ENCODE results near the gene WNT9B. TPM values are rescaled to one million over a fixed set of nuclear protein-coding genes. Genes with fewer than 3 reads are reported as not detected.

WNT9B gene
- total RNA-seq, 1 donor from 2014 or later: 0.98 TPM

DNA sequence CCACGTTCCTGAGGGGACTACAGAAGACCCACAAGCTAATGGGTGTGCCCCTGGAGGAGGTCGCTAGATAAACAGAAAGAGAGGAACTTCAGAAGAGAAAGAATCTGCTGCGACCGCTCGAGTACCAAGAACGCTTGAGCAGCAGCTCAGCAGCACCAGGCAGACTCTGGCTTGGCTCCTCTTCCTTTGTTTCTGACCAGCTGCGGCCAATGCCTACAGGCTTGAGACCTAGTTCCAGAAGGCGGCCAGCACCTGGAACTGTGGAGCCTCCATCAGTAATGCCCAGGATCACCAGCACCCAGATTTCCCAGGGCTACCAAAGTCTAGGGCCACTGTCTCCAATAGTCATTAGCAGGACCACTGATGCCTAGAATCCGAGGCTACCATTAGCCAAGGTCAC lies 45.6 kb downstream of the WNT9B start:
- no peaks in the 10 kb centered on the region for H3K9me3 Mint-ChIP-seq (ENCODE audit: low read depth)
- H3K36me3 Mint-ChIP-seq (ENCODE audit: insufficient read depth): no peaks in the 10 kb centered on the region
- peaks cover 2% of the 10 kb centered on the region for H3K4me1 Mint-ChIP-seq (ENCODE audit: low read depth)
- H3K27me3 Mint-ChIP-seq: peaks cover 10% of the 10 kb centered on the region
- no peak overlapping the region for H3K27ac Mint-ChIP-seq
- H3K4me3 Mint-ChIP-seq (ENCODE audit: low read depth): no peak overlapping the region
- DNase-seq (ENCODE audit: low spot score, unreplicated experiment): no peak
- TF ChIP-seq, protein P1, sequence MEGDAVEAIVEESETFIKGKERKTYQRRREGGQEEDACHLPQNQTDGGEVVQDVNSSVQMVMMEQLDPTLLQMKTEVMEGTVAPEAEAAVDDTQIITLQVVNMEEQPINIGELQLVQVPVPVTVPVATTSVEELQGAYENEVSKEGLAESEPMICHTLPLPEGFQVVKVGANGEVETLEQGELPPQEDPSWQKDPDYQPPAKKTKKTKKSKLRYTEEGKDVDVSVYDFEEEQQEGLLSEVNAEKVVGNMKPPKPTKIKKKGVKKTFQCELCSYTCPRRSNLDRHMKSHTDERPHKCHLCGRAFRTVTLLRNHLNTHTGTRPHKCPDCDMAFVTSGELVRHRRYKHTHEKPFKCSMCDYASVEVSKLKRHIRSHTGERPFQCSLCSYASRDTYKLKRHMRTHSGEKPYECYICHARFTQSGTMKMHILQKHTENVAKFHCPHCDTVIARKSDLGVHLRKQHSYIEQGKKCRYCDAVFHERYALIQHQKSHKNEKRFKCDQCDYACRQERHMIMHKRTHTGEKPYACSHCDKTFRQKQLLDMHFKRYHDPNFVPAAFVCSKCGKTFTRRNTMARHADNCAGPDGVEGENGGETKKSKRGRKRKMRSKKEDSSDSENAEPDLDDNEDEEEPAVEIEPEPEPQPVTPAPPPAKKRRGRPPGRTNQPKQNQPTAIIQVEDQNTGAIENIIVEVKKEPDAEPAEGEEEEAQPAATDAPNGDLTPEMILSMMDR (IDR thresholded peaks at IDR 0.05; ENCODE audit: unreplicated experiment): no peak

DNA sequence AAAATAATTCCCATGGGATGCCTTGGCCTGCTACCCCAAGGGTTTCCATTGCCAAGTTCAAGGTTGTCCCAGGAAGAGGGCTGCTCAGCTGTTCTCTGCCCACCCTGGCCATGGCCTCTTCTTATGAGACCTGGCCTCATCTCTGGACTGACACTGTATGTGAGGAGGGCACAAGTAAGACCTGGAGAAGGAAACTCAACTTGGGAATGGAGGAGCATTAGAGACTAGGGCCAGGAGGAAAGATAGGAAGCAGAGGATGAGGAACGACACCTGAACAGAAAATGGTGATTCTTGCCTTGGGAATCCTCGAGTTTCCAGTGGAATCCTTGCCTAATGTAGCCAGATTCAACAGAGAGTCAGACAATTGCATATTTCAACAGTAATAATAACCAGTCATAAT lies 47.0 kb downstream of the WNT9B start:
- peaks cover 5% of the 10 kb centered on the region for H3K27me3 Mint-ChIP-seq
- H3K27ac Mint-ChIP-seq: no peak overlapping the region
- H3K4me3 Mint-ChIP-seq (ENCODE audit: low read depth): no peak overlapping the region
- no peaks in the 10 kb centered on the region for H3K36me3 Mint-ChIP-seq (ENCODE audit: insufficient read depth)
- TF ChIP-seq, protein P1 (IDR thresholded peaks at IDR 0.05; ENCODE audit: unreplicated experiment): no peak
- H3K4me1 Mint-ChIP-seq (ENCODE audit: low read depth): peaks cover 2% of the 10 kb centered on the region
- no peak for DNase-seq (ENCODE audit: low spot score, unreplicated experiment)
- no peaks in the 10 kb centered on the region for H3K9me3 Mint-ChIP-seq (ENCODE audit: low read depth)

DNA sequence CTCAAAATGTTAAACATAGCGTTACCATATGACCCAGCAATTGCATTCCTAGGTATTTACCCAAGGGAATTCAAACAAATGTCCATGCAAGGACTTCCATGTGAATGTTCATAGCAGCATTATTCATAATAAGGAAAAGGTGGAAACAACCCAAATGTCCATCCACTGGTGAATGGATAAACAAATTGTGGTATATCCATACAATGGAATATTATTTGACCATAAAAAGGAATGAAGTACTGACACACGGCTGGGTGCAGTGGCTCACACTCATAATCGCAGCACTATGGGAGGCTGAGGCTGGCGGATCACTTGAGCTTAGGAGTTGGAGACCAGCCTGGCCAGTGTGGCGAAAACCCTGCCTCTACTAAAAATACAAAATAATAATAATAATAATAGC lies 47.5 kb downstream of the WNT9B start:
- Mint-ChIP-seq H3K4me1 (ENCODE audit: low read depth) (peaks cover 2% of the 10 kb centered on the region), H3K4me3 (ENCODE audit: low read depth) (no peak overlapping the region), H3K27ac (no peak overlapping the region), H3K27me3 (peaks cover 3% of the 10 kb centered on the region), H3K9me3 (ENCODE audit: low read depth) (no peaks in the 10 kb centered on the region), H3K36me3 (ENCODE audit: insufficient read depth) (no peaks in the 10 kb centered on the region)
- DNase-seq (ENCODE audit: low spot score, unreplicated experiment): no peak
- TF ChIP-seq, protein P1 (IDR thresholded peaks at IDR 0.05; ENCODE audit: unreplicated experiment): no peak

DNA sequence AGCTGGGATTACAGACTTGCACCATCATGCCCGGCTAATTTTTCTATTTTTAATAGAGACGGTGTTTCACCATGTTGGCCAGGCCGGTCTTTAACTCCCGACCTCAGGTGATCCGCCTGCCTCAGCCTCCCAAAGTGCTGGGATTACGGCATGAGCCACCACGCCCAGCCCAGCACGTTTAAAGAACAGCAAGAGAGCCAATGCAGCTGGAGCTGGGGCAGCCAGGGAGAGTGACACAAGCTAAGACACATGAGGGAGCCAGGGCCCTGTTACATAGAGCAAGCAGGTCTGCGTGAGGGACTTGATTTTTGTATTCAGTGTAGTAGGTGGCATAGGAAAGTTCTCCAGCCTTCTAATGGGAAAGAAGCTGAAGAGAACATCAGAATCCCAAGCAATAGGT lies 49.9 kb downstream of the WNT9B start:
- no peaks in the 10 kb centered on the region for H3K36me3 Mint-ChIP-seq (ENCODE audit: insufficient read depth)
- H3K9me3 Mint-ChIP-seq (ENCODE audit: low read depth): no peaks in the 10 kb centered on the region
- peaks cover 3% of the 10 kb centered on the region for H3K27me3 Mint-ChIP-seq
- DNase-seq (ENCODE audit: low spot score, unreplicated experiment): no peak
- TF ChIP-seq, protein P1 (IDR thresholded peaks at IDR 0.05; ENCODE audit: unreplicated experiment): no peak
- H3K4me1 Mint-ChIP-seq (ENCODE audit: low read depth): no peaks in the 10 kb centered on the region
- H3K27ac Mint-ChIP-seq: no peak overlapping the region
- no peak overlapping the region for H3K4me3 Mint-ChIP-seq (ENCODE audit: low read depth)

DNA sequence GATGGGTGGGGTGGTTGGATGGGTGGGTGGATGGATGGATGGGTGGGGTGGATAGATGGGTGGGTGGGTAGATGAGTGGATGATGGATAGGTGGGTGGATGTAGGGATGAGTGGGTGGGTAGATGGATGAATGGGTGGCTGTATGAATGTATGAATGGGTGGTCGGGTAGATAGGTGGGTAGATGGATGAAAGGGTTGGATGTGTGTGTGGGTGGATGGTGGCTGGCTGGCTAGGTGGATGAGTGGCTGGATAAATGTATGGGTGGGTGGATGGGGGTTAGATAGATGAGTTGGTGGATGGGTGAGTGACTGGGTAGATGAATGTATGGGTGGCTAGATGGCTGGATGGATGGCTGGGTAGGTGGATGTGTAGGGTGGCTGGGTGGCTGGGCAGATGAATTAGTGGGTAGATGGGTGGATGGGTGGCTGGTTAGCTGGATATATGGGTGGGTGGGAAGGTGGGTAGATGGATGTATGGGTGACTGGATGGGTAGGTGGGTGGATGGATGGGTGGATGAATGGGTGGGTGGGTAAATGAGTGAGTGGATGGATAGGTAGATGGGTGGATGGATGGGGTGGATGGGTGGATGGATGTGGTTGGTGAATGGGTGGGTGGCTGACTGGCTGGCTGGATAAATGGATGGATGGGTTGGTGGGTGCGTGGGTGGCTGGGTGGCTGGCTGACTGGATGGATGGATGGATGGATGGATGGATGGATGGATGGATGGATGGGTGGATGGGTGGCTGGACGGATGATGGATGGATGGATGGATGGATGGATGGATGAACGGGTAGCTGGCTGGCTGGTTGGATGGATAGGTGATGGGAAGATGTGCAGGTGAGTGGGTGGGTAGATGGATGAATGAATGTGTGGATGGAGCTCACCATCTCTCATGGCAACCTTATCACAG lies 52.6 kb downstream of the WNT9B start:
- DNase-seq (ENCODE audit: low spot score, unreplicated experiment): no peak
- no peak overlapping the region for H3K4me3 Mint-ChIP-seq (ENCODE audit: low read depth)
- no peaks in the 10 kb centered on the region for H3K4me1 Mint-ChIP-seq (ENCODE audit: low read depth)
- H3K36me3 Mint-ChIP-seq (ENCODE audit: insufficient read depth): no peaks in the 10 kb centered on the region
- H3K27me3 Mint-ChIP-seq: peaks cover 3% of the 10 kb centered on the region
- no peaks in the 10 kb centered on the region for H3K9me3 Mint-ChIP-seq (ENCODE audit: low read depth)
- TF ChIP-seq, protein P1 (IDR thresholded peaks at IDR 0.05; ENCODE audit: unreplicated experiment): no peak
- no peak overlapping the region for H3K27ac Mint-ChIP-seq

All from progenitor cell of endocrine pancreas (in vitro differentiated cells).